Endometrial microvascular endothelial cells (primary cell): ENCODE results near the gene CCNY. TPM values are rescaled to one million over a fixed set of nuclear protein-coding genes. Genes with fewer than 3 reads are reported as not detected.

Experiments
- in situ Hi-C: cut with HindIII; loops from 2 replicates; pipeline ENCODE4 v1.10.0; 2017; ENCODE audit warnings: low sequenced_read_pairs, low pct_unique_long_range_greater_than_20kb; ENCODE audit errors: inconsistent ontology term
- total RNA-seq: library from RNA; depleted of rRNA; stranded (reverse); fragments of >200 nt; gene quantifications from one replicate; pipeline ENCODE4 v1.2.3, GENCODE V29; 2015; ENCODE audit errors: inconsistent ontology term

Gene CCNY
- total RNA-seq, 1 donor from 2014 or later, result 54.7 TPM

- in situ Hi-C loops, result no loop called here
Measured at GRCh38 chr10:35328404-35329037, 7.8 kb upstream of the CCNY start.

- in situ Hi-C loops, result no loop called here
Measured at GRCh38 chr10:35329520-35329919, 6.8 kb upstream of the CCNY start.

DNA sequence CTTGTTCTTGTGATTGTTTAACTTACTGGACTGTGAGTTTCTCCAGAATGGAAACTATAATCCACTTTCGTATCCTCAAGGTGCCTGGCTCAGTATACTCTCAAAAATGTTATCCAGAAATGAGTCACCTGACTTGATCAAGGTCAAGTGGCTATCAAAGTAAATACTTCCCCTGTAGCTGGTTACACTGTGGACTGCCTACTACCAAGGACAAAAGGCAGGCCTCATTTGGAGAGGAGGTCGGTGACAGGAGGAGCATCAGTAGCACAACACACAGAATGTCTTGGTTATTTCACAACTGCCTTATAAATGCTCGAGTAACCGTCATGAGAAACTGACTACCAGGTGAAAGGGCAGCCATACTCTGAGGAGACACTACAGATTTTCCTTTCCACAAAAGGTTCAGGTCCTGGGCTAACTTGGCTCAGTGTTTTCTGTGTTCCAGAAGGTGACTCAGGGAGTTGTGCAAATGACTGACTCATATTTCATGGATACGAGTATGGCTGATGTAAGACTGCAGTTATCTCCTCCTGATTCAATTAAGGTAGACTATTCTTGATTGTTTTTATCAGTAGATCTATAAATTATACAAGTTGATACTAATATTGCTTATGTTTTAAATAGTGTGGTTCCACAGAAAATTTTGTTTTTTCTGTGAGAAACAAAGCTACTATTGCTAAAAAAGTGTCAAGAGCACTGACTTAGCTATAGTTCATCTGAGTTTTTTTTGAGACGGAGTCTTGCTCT is 4.2 kb upstream of the CCNY start:
- in situ Hi-C loops, result no loop called here

DNA sequence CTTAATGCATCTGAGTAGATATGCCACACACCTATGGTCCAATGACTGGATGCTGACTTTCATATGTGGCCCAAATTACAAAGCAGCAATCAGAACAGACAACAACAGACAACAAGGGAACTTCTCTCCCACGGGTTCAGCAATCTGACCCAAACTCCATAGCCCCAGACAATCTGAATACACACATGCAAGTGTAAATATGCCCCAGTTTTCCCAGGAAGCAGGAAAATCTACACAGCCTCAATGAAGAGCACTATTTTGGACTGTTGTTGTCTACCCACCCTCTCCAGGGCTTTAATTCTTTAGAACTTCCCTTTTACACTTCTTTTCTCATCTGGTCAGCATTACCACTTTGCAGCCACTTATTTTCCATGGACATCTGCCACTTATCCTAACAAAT is 2.0 kb upstream of the CCNY start:
- in situ Hi-C loops, result no loop called here

DNA sequence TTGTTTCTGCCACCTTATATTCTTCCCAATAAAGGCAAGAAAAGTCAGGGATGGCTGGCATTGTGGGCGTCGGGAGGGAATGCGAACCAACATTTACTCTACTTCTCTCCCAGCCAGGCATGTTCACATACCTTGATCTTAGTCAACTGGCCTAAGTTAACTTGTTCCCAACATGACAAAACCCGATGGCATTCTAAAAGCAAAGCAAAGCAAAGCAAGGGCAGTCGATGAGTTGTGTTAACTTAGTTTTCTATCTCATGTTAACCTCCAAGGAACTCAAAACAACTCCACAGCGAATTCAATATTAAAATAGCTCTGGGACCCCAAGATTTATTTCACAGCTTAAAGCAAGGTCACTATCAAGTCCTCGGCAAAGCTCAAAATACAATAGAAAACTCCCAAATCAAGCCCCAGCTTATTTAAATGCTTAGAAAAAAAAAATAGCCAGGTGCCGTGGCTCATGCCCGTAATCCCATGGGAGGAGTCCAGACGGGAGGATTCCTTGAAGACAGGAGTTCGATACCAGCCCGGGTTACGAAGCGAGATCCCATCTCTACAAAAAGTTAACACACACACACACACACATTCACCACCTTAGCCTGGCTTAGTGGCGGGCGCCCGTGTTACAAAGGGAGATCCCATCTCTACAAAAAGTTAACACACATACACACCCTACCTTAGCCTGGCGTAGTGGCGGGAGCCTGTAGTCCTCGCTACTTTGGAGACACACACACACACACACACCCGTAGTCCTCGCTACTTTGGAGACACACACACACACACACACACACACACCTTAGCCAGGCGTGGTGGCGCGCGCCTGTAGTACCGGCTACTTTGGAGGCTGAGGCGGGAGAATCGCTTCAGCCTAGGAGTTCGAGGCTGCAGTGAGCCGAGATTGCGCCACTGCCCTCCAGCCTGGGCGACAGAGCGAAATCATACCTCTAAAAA is 901 bp upstream of the CCNY start:
- in situ Hi-C loops, result no loop called here

GRCh38 chr10:35336921-35337823 is 863 bp downstream of the CCNY start:
- in situ Hi-C loops, result no loop called here

DNA sequence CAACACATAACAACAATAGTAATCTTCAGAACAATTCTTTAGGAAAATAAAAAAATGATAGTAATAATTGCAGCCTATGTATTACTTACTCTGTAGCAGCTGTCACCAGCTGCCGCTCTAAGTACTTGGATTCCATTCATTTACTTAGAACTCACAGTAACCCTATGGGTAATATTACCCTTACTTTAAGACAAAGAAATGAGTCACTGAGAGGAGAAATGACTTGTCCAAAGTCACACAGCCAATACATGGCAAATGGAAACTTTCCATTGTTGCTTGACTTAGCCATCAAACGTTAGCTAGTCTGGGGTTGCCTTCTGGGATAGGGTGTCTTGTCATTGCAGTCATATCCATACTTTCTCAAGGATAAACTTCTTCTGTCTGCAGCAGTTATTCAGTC is 3.6 kb downstream of the CCNY start:
- in situ Hi-C loops, result no loop called here

- in situ Hi-C loops, result no loop called here
Measured at GRCh38 chr10:35340975-35341374, 4.7 kb downstream of the CCNY start.

DNA sequence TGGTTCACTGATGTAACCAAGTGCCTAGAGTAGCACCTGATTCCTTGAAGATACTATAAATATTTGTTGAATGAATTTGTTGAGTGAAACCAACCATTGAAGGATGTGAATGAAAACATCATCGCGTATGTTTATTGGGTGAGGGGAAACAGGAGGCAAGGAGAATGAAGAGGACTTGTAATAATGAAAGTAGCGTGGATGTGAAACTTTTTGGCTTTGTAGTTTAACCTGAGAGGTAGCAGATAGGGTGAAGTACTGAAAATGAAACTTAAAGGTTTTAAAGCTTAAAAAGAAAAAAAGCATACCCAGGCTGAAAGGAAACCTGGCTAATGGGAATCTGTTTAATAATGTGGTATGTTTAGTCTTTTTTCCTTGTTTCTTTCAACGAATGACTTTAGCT is 5.2 kb downstream of the CCNY start:
- in situ Hi-C loops, result no loop called here

- in situ Hi-C loops, result no loop called here
Measured at GRCh38 chr10:35342183-35342753, 6.0 kb downstream of the CCNY start.

- in situ Hi-C loops, result no loop called here
Measured at GRCh38 chr10:35343739-35344138, 7.4 kb downstream of the CCNY start.

- in situ Hi-C loops, result no loop called here
Measured at GRCh38 chr10:35345383-35345742, 9.1 kb downstream of the CCNY start.

GRCh38 chr10:35346248-35346647 is 9.9 kb downstream of the CCNY start:
- in situ Hi-C loops, result no loop called here

DNA sequence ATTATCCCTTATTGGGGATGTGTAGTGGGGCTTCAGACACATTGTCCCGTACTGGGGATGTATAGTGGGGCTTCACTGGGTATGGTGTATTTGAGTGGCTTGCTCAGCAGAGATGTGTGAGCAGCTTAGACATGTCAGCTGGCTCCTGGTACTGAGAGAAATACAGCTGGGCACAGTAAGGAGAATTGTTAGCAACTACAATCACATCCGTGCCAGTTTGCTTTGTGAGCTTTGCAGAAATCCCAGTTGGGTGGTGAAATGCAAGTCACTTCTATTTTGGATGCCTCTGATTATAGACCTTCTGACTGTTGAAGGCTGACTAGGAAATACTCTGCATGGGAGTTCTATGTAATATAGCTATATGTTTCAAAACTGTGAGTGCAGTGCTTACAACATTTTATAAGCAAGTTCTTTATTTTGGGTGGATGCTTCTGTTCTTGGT is 10.8 kb downstream of the CCNY start:
- in situ Hi-C loops, result no loop called here

DNA sequence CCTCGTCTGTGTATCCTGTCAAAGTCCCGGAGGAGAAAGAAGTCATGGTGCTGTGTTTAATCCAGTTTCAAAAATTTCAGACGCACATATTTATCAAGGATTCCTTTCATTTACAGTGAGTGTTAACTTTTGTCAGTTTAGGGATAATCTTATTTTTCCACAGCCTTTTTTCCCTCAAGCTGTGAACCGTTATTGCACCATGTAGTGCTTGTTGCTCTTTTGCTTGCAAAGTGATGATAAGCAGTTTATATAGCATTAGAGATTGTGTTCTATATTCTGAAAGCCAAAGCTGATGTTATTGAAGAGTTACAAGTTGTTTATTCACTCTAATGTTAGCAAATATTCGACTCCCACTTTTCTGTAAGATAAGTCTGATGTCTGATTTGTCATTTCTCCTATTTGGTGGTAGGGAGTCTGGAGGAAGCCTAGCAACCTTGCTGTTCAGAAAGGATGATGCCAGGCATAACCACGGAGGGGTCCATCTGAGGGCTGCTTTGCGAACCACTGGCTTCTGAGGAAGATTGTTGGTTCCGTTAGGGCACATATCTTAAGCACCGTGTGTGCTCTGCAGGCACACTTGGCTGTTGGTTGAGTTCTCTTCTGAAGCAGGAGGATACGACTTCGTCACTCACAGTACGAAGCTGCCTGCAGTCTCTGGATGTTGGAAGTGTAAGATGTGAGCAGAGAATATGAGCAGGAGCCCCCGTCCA is 11.7 kb downstream of the CCNY start:
- in situ Hi-C loops, result no loop called here

GRCh38 chr10:35348609-35349388 is 12.5 kb downstream of the CCNY start:
- in situ Hi-C loops, result no loop called here

- in situ Hi-C loops, result no loop called here
Measured at GRCh38 chr10:35349389-35349915, 13.1 kb downstream of the CCNY start.
